Thoracic aorta (tissue), 2 donors: ENCODE results near the gene AMIGO1. TPM values are rescaled to one million over a fixed set of nuclear protein-coding genes. Genes with fewer than 3 reads are reported as not detected.

Experiments used
- ATAC-seq: fragments of 150-250 bp; one replicate; pipeline ENCODE4 v1.8.0; 2017; ENCODE audit warnings: low read depth; ENCODE audit not compliant: insufficient number of reproducible peaks, low FRiP score
- DNase-seq: peaks from one replicate; pipeline ENCODE4 v3.0.0-alpha.2; 2020; ENCODE audit warnings: low spot score
- H3K27ac ChIP-seq, 2 donors: fragments of 200-600 bp; sonication (generic); 1 replicate in 1 of 2; 2 replicates in 1 of 2; pipeline ENCODE4 v1.5.1; 2016; ENCODE audit warnings: mild to moderate bottlenecking in 2 of 2, moderate library complexity in 2 of 2
- H3K27me3 ChIP-seq: fragments of 200-600 bp; sonication (generic); replicated peaks from 2 replicates; pipeline ENCODE4 v1.6.0; 2016; ENCODE audit warnings: mild to moderate bottlenecking; ENCODE audit not compliant: insufficient read depth
- H3K36me3 ChIP-seq: fragments of 200-600 bp; sonication (generic); one replicate; pipeline ENCODE4 v1.5.1; 2016
- H3K4me1 ChIP-seq, 2 donors: fragments of 200-600 bp; sonication (generic); 1 replicate in 1 of 2; 2 replicates in 1 of 2; pipeline versions ENCODE4 v1.5.1 to v1.6.0; 2016; ENCODE audit warnings: low read depth in 2 of 2, mild to moderate bottlenecking in 1 of 2; ENCODE audit not compliant: control insufficient read depth in 1 of 2
- H3K4me3 ChIP-seq: fragments of 200-600 bp; sonication (generic); 2 replicates; pipeline ENCODE4 v1.5.1; 2016; ENCODE audit warnings: mild to moderate bottlenecking
- H3K9me3 ChIP-seq: fragments of 200-600 bp; sonication (generic); 2 replicates; pipeline ENCODE4 v1.5.1; 2016
- total RNA-seq, 2 donors: library from RNA; depleted of rRNA; stranded (reverse); fragments of >200 nt; gene quantifications; one replicate each; pipeline versions ENCODE4 v1.1.0 to v1.2.3, GENCODE V29; 2016
- TF ChIP-seq, protein P1 (sequence below): fragments of 200-600 bp; sonication (generic); IDR thresholded peaks from one replicate; pipeline ENCODE4 v1.5.1; 2019; ENCODE audit warnings: antibody characterized with exemption

The AMIGO1 gene
- total RNA-seq, 2 donors from 2014 or later: 7.8 to 16.0 TPM

DNA sequence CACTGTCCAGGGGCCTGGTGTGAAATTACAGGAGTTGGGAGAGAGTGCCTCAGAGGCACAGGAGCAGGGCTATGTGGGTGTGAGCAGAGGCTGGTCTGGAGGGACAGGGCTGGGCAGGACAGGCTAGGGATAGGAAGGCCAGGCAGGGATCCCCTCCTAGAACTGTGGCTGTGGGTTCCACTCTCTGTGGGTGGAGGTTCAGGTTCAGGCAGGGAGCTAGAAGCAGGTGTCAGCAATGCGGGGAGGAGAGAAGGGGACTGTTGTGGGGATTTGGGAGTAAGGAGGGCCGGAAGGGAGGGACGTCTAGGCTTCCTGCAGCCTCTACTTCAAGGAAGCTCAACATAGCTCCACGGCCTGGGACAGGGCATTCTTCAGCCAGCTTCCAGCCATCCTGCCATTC, 21.9 kb upstream of the AMIGO1 start:
- TF ChIP-seq, protein P1, sequence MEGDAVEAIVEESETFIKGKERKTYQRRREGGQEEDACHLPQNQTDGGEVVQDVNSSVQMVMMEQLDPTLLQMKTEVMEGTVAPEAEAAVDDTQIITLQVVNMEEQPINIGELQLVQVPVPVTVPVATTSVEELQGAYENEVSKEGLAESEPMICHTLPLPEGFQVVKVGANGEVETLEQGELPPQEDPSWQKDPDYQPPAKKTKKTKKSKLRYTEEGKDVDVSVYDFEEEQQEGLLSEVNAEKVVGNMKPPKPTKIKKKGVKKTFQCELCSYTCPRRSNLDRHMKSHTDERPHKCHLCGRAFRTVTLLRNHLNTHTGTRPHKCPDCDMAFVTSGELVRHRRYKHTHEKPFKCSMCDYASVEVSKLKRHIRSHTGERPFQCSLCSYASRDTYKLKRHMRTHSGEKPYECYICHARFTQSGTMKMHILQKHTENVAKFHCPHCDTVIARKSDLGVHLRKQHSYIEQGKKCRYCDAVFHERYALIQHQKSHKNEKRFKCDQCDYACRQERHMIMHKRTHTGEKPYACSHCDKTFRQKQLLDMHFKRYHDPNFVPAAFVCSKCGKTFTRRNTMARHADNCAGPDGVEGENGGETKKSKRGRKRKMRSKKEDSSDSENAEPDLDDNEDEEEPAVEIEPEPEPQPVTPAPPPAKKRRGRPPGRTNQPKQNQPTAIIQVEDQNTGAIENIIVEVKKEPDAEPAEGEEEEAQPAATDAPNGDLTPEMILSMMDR: no peak
- H3K4me1 ChIP-seq: peaks cover 5 to 13% of the 10 kb centered on the region in 2 donors
- no peak for DNase-seq
- H3K27me3 ChIP-seq: no peaks in the 10 kb centered on the region
- no peak for ATAC-seq
- H3K4me3 ChIP-seq: no peak overlapping the region
- no peak overlapping the region for H3K27ac ChIP-seq
- no peaks in the 10 kb centered on the region for H3K9me3 ChIP-seq
- no peaks in the 10 kb centered on the region for H3K36me3 ChIP-seq

DNA sequence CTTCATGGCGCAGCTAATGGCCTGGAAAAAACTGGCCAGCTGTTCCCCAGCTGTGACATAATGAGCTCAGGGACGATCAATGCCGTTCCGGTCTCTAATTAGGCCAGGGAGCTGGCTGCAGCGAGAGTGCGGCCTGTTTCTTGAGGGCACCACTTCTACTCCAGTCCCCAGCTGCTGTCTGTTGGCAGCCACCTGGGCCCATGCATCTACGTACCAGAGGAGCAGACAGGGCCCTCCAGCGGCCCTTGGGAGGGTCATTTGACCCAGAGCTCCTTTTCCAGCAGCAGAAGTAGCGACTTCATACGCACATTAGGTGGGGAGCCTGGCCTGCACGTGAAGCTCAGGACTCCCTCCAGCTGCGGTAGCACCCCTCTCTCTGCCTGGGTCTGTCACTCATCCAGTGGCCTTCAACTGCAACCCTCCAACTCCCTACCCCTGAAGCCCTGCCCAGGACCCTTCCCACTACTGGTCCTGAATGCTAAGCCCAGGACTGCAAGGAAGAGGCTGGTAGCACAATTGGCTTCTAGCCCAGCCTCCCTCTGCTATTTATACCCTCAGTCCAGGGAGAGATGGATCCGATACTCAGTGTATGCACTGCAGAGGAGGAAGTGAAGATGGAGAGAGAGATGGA, 21.0 kb upstream of the AMIGO1 start:
- peaks cover 5 to 8% of the 10 kb centered on the region in 2 donors for H3K4me1 ChIP-seq
- ATAC-seq: no peak
- no peaks in the 10 kb centered on the region for H3K36me3 ChIP-seq
- H3K4me3 ChIP-seq: no peak overlapping the region
- no peak overlapping the region for H3K27ac ChIP-seq
- no peaks in the 10 kb centered on the region for H3K27me3 ChIP-seq
- no peak for DNase-seq
- H3K9me3 ChIP-seq: no peaks in the 10 kb centered on the region
- TF ChIP-seq, protein P1: no peak

DNA sequence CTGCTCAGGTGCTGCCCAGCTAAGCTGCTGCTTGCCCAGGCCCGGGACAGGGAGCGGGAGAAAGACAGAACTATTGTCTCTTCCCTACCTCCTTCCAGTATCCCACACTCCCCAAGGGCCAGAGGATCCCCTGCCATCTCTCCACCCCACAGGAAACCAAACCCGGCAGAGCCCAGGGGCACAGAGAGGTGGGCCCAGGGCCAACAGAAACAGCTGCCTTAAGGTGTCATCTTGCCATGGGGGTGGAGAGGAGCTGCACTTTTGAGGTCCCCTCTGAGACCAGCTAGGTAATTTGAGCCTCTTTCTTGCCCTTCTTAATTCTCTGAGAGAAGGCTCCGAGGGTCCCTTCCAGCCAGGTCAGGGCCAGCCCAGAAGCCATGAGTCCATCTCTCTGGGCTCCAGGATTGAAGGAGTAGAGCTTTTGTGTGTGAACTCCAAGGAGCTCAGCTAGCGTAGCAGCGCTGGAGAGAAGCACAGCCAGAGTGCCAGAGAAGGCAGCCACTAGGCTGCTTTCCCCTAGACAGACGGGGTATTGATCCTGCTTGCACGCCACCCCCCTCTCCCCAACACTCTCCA, 20.4 kb upstream of the AMIGO1 start:
- TF ChIP-seq, protein P1: no peak
- Histone ChIP-seq H3K9me3 (no peaks in the 10 kb centered on the region), H3K4me1 (peaks cover 5% of the 10 kb centered on the region in 2 donors), H3K4me3 (no peak overlapping the region), H3K36me3 (no peaks in the 10 kb centered on the region), H3K27ac (no peak overlapping the region), H3K27me3 (no peaks in the 10 kb centered on the region)
- DNase-seq (no peak), ATAC-seq (no peak)

DNA sequence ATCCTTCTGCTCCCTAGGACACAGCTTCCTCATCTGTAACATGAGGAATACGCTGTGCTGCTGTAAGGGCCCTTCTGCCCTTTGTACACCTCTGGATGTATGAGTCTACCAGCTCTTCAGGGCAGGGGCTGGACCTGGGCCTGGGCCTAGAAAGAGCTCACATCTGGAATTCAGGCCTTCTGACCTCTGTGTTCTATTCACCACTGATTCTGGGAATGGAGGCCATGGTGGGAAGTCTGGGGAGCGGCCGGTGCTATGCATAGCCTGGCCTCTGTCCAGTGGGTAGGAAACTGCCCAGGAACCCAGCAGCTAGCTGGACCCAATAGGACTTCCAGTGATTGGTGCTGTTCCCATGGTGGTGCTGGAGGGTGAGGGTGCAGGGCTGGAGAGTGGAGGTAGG, 19.2 kb upstream of the AMIGO1 start:
- H3K4me3 ChIP-seq: no peak overlapping the region
- no peak for DNase-seq
- TF ChIP-seq, protein P1: no peak

DNA sequence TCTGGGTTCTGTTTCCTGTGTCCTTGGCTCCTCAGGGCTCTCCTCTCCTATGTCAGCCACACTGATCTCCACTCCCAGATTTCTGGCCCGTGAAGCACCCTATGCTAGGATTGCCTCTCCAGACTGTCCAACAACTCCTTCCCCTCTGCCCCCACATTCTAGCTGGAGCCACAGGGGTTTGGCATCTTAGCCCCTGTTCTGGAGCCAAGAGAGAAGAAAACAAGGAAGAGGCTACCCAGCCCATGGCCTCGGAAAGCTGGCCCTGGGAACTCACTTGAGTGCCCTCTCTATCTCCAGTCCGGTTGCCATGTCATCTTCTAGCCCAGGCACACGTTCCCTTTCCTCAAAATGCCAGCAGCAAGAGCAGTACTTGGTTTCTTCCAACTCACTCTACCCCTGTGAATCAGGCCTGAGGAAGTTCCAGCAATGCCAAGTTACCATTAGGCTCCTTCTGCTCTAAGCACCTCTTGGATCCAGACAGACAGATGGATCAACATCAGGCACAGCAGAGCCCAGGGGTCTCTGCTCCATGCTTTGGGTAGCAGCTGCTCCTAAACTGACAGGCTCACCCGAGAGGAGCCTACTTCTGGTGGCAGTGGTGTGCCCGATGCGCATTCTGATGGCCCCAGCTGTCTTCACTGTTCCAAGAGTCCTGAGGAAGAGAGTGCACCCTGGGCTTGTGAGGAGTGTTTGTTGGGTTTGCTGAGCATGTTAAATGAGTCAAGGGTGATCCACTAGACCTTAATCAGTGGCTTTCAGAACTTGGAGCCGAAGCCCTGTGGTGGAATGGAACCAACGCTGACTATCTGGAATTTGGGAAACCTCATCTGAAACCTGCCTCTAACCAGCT, 18.5 kb upstream of the AMIGO1 start:
- TF ChIP-seq, protein P1: no peak
- no peak for DNase-seq
- ATAC-seq: no peak
- H3K4me3 ChIP-seq: no peak overlapping the region
- H3K27me3 ChIP-seq: no peaks in the 10 kb centered on the region
- H3K36me3 ChIP-seq: no peaks in the 10 kb centered on the region
- H3K27ac ChIP-seq: no peak overlapping the region
- H3K9me3 ChIP-seq: no peaks in the 10 kb centered on the region
- peaks cover 5% of the 10 kb centered on the region in 2 donors for H3K4me1 ChIP-seq

More for the DNA sequence above, 19.2 kb upstream of the AMIGO1 start:
- Histone ChIP-seq H3K9me3 (no peaks in the 10 kb centered on the region), H3K36me3 (no peaks in the 10 kb centered on the region), H3K27me3 (no peaks in the 10 kb centered on the region), H3K27ac (no peak overlapping the region), H3K4me1 (peaks cover 5% of the 10 kb centered on the region in 2 donors)
- no peak for ATAC-seq
